Measurements from ENCODE around the gene CMTM1.

DNA sequence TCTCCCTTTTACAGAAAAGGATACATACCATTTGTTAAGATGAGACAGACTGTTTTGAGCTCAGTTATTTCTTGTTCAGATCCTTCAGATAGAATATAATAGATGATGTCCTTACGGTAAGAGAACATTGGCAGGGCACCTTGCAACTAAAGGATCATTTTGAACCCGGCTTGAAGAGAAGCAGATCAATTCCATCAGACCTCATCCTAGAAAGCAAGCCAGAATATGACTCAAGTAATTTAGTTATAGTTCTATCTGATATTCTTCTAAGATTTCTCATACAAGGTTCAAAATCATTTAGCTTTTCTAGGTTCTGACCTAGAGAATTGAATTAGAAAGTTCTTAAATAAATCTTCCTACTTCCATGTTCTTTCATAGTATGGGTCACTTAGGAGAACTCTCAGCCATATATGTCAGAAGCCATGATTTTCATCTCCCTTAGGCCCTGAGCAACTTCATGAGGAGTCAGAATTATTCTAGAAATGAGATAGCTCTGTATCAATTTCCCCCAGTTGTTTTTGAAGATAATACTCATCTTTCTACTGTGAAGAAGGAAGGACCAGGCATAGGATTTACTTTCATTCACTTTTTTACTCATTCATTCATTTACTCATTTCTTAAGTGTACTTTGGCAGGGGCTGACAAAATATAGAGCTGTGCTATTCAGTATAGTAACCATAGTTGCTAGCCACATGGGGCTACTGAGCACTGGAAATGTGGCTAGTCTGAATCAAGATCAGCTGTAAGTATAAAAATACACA, 2.5 kb upstream of the CMTM1 start:
- TF ChIP-seq CTCF (IDR thresholded peaks at IDR 0.05) (no peak), POLR2A (IDR thresholded peaks at IDR 0.05) (no peak), POLR2AphosphoS5 (IDR thresholded peaks at IDR 0.05) (no peak)
